ENCODE data around the gene STX16. TPM values are rescaled to one million over a fixed set of nuclear protein-coding genes. Genes with fewer than 3 reads are reported as not detected.

Gene STX16
- total and polyA plus RNA-seq, 2 of the 13 experiments (the other 11 are each of a cell fraction or from before 2014, with no cell fraction given) = 28.0 to 72.7 TPM

DNA sequence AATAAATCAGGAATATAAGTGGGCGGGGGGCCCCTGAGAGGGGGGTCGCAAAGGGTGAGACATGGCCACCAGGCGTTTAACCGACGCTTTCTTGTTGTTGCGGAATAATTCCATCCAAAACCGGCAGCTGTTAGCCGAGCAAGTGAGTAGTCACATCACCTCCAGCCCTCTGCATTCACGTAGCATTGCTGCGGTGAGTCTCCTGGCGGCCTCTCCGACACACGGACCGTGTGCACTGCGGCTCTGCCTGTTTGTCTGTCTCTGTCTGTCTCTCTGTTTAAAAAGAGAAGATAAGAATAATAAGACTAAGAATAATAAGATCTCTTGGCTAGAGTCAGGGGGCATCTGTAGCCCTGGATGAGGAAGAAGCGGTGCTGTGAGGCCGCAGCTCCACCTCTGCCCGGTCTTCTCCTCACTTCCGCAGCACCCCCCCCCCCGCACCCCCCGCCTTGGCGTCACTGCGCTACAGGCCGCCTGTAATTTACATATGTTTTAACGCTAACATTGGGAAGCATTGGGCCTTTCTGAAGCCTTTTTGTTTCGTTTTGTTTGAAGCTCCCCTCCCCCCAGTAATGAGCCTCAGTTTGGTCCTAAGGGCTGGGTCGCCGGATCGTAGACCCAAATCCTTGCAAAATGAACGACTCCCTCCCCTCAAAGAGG is 993 bp downstream of the STX16 start (continued):
- no peak for TF ChIP-seq ZNF513 (CRISPR knock-in tag; conservative IDR thresholded peaks at IDR 0.05)
- TF ChIP-seq TBX3 (IDR thresholded peaks at IDR 0.05; ENCODE audit: borderline replicate concordance) = no peak
- TF ChIP-seq ELF3 (CRISPR knock-in tag; IDR thresholded peaks at IDR 0.05) = no peak
- no peak for TF ChIP-seq TRIM22 (IDR thresholded peaks at IDR 0.05)
- TF ChIP-seq ZNF83 (CRISPR knock-in tag; IDR thresholded peaks at IDR 0.05; ENCODE audit: borderline replicate concordance) = peak; percentile 38; the same call in 1 of the 2 replicates
- TF ChIP-seq, protein P1, sequence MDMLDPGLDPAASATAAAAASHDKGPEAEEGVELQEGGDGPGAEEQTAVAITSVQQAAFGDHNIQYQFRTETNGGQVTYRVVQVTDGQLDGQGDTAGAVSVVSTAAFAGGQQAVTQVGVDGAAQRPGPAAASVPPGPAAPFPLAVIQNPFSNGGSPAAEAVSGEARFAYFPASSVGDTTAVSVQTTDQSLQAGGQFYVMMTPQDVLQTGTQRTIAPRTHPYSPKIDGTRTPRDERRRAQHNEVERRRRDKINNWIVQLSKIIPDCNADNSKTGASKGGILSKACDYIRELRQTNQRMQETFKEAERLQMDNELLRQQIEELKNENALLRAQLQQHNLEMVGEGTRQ (IDR thresholded peaks at IDR 0.05; ENCODE audit: low read depth, low read length) = no peak
- TF ChIP-seq, protein P1 (CRISPR knock-in tag; IDR thresholded peaks at IDR 0.05; ENCODE audit: borderline replicate concordance) = no peak
- no peak for TF ChIP-seq ZNF761 (CRISPR knock-in tag; conservative IDR thresholded peaks at IDR 0.05)
- TF ChIP-seq KDM1A (CRISPR knock-in tag; IDR thresholded peaks at IDR 0.05) = no peak
